Keratinocyte (primary cell): ENCODE measurements around the gene CFAP46. TPM values are rescaled to one million over a fixed set of nuclear protein-coding genes. Genes with fewer than 3 reads are reported as not detected.

Source experiments
- DNase-seq: peaks from one replicate; pipeline ENCODE4 v3.0.0-alpha.2; 2011; ENCODE audit warnings: low read depth, missing footprints, low spot score
- FAIRE-seq: peaks from 2 replicates; lab custom pipeline; 2011; peaks lifted over from hg19 to GRCh38; lab: Jason Lieb, UNC
- H2AFZ ChIP-seq: 2 replicates; pipeline ENCODE4 v1.6.0; 2012; ENCODE audit warnings: low read length, control low read depth, inconsistent platforms; ENCODE audit not compliant: control insufficient read depth
- H3K27ac ChIP-seq: 2 replicates; pipeline ENCODE4 v1.5.1; 2011; ENCODE audit warnings: low read length; ENCODE audit not compliant: control insufficient read depth, insufficient read depth
- H3K27me3 ChIP-seq: 3 replicates; pipeline ENCODE4 v1.6.0; 2011; ENCODE audit warnings: low read length; ENCODE audit not compliant: control insufficient read depth, insufficient read depth; ENCODE audit errors: extremely low read depth
- H3K36me3 ChIP-seq, 2 experiments: 2 replicates in 1 of 2; 3 replicates in 1 of 2; pipeline ENCODE4 v1.5.1; 2011; ENCODE audit warnings: low read length in 2 of 2, mild to moderate bottlenecking in 1 of 2; ENCODE audit not compliant: control insufficient read depth in 2 of 2, insufficient read depth in 2 of 2; ENCODE audit errors: extremely low read depth in 1 of 2
- H3K4me1 ChIP-seq: 3 replicates; pipeline ENCODE4 v1.5.1; 2011; ENCODE audit warnings: low read length; ENCODE audit not compliant: control insufficient read depth, insufficient read depth; ENCODE audit errors: extremely low read depth
- H3K4me2 ChIP-seq: 3 replicates; pipeline ENCODE4 v1.6.0; 2011; ENCODE audit warnings: low read depth, low read length; ENCODE audit not compliant: control insufficient read depth, insufficient read depth; ENCODE audit errors: extremely low read depth
- H3K4me3 ChIP-seq, 3 experiments: fragments of 200-600 bp in 1 of 3; sonication (generic) in 1 of 3; 2 replicates in 2 of 3; 3 replicates in 1 of 3; pipeline ENCODE4 v1.5.1; 2011 to 2016; ENCODE audit warnings: low read length in 3 of 3, mild to moderate bottlenecking in 3 of 3, control low read depth in 2 of 3, inconsistent platforms in 1 of 3, low read depth in 1 of 3, mixed read lengths in 1 of 3, mixed run types in 1 of 3, moderate library complexity in 1 of 3; ENCODE audit not compliant: control insufficient read depth in 2 of 3, insufficient read depth in 2 of 3; ENCODE audit errors: extremely low read depth in 1 of 3
- H3K79me2 ChIP-seq: 2 replicates; pipeline ENCODE4 v1.6.0; 2012; ENCODE audit warnings: low read length; ENCODE audit not compliant: control insufficient read depth, insufficient read depth
- H3K9ac ChIP-seq: 3 replicates; pipeline ENCODE4 v1.6.0; 2011; ENCODE audit warnings: low read length; ENCODE audit not compliant: control insufficient read depth, insufficient read depth; ENCODE audit errors: extremely low read depth
- H3K9me1 ChIP-seq: 3 replicates; pipeline ENCODE4 v1.6.0; 2011; ENCODE audit warnings: low read length; ENCODE audit not compliant: control insufficient read depth, insufficient read depth; ENCODE audit errors: extremely low read depth
- H3K9me3 ChIP-seq: 2 replicates; pipeline ENCODE4 v1.5.1; 2012; ENCODE audit warnings: low read depth, low read length; ENCODE audit not compliant: control insufficient read depth
- H4K20me1 ChIP-seq: 3 replicates; pipeline ENCODE4 v1.6.0; 2011; ENCODE audit warnings: low read length; ENCODE audit not compliant: control insufficient read depth, insufficient read depth; ENCODE audit errors: extremely low read depth
- EZH2 ChIP-seq: IDR thresholded peaks from one replicate; pipeline ENCODE4 v1.6.1; 2012; ENCODE audit warnings: inconsistent platforms, mild to moderate bottlenecking, low read length, moderate library complexity
- dilution Hi-C: fragments of 300-500 bp; cut with MboI; formaldehyde crosslinking; loops from one replicate; pipeline ENCODE4 v1.7.0; 2020; ENCODE audit warnings: low sequenced_read_pairs; ENCODE audit not compliant: extremely low pct_ligation_motif_present
- polyA plus RNA-seq, 5 experiments: library from polyadenylated mRNA; depleted of rRNA in 3 of 5; stranded (reverse) in 3 of 5; stranded (forward) in 1 of 5; unstranded in 1 of 5; fragments of >200 nt; gene quantifications; 1 replicate in 1 of 5; 2 replicates in 3 of 5; 3 replicates in 1 of 5; pipeline versions ENCODE4 v1.2.1 to v1.2.3, GENCODE V29; 2011 to 2012; ENCODE audit warnings: missing spikeins in 2 of 5, low read depth in 1 of 5, low replicate concordance in 1 of 5
- TF ChIP-seq, protein P1 (sequence below), 3 experiments: IDR thresholded peaks in 1 of 3; conservative IDR thresholded peaks in 1 of 3; optimal IDR thresholded peaks in 1 of 3; 2 replicates in 2 of 3; 3 replicates in 1 of 3; pipeline versions ENCODE3 to v1.5.1; 2011; ENCODE audit warnings: low read length in 3 of 3, mild to moderate bottlenecking in 3 of 3, moderate library complexity in 2 of 3, control low read depth in 1 of 3, inconsistent platforms in 1 of 3; ENCODE audit not compliant: insufficient read depth in 2 of 3; ENCODE audit errors: extremely low read depth in 1 of 3

The CFAP46 gene
- polyA plus RNA-seq, 1 donor (not counting 4 experiments of a cell fraction or from before 2014, with no cell fraction given) = 1.00 TPM

- H3K9ac ChIP-seq = no peak overlapping the region
- no peaks in the 10 kb centered on the region for H3K79me2 ChIP-seq
- TF ChIP-seq, protein P1, sequence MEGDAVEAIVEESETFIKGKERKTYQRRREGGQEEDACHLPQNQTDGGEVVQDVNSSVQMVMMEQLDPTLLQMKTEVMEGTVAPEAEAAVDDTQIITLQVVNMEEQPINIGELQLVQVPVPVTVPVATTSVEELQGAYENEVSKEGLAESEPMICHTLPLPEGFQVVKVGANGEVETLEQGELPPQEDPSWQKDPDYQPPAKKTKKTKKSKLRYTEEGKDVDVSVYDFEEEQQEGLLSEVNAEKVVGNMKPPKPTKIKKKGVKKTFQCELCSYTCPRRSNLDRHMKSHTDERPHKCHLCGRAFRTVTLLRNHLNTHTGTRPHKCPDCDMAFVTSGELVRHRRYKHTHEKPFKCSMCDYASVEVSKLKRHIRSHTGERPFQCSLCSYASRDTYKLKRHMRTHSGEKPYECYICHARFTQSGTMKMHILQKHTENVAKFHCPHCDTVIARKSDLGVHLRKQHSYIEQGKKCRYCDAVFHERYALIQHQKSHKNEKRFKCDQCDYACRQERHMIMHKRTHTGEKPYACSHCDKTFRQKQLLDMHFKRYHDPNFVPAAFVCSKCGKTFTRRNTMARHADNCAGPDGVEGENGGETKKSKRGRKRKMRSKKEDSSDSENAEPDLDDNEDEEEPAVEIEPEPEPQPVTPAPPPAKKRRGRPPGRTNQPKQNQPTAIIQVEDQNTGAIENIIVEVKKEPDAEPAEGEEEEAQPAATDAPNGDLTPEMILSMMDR (optimal IDR thresholded peaks at IDR 0.05 in 1 of 3, IDR thresholded peaks at IDR 0.05 in 1 of 3, conservative IDR thresholded peaks at IDR 0.05 in 1 of 3; ENCODE audit: extremely low read depth in 1 of 3, insufficient read depth in 2 of 3, low read length in 3 of 3) = no peak
- no peak for TF ChIP-seq EZH2
- H3K9me1 ChIP-seq = no peaks in the 10 kb centered on the region
- FAIRE-seq (no peak), DNase-seq (no peak)
- no peaks in the 10 kb centered on the region for H3K36me3 ChIP-seq
- dilution Hi-C loops = no loop called here
- no peak overlapping the region for H3K4me3 ChIP-seq
- H2AFZ ChIP-seq = no peak overlapping the region
- H3K9me3 ChIP-seq = peaks cover 8% of the 10 kb centered on the region
- H3K4me1 ChIP-seq = no peaks in the 10 kb centered on the region
- no peak overlapping the region for H3K4me2 ChIP-seq
- no peaks in the 10 kb centered on the region for H4K20me1 ChIP-seq
- peaks cover 22% of the 10 kb centered on the region for H3K27me3 ChIP-seq
- H3K27ac ChIP-seq = no peak overlapping the region
Observed at GRCh38 chr10:132835848-132836233, 106.5 kb downstream of the CFAP46 start.

- no peak overlapping the region for H3K4me2 ChIP-seq
- H3K4me1 ChIP-seq = no peaks in the 10 kb centered on the region
- FAIRE-seq (no peak), DNase-seq (no peak)
- H3K79me2 ChIP-seq = no peaks in the 10 kb centered on the region
- no peaks in the 10 kb centered on the region for H4K20me1 ChIP-seq
- dilution Hi-C loops = no loop called here
- H3K9me3 ChIP-seq = peaks cover 8% of the 10 kb centered on the region
- peaks cover 22% of the 10 kb centered on the region for H3K27me3 ChIP-seq
- no peak overlapping the region for H3K4me3 ChIP-seq
- no peaks in the 10 kb centered on the region for H3K9me1 ChIP-seq
- no peaks in the 10 kb centered on the region for H3K36me3 ChIP-seq
- H3K9ac ChIP-seq = no peak overlapping the region
- H3K27ac ChIP-seq = no peak overlapping the region
- no peak overlapping the region for H2AFZ ChIP-seq
- TF ChIP-seq, protein P1 (optimal IDR thresholded peaks at IDR 0.05 in 1 of 3, IDR thresholded peaks at IDR 0.05 in 1 of 3, conservative IDR thresholded peaks at IDR 0.05 in 1 of 3; ENCODE audit: extremely low read depth in 1 of 3, insufficient read depth in 2 of 3, low read length in 3 of 3) = no peak
- no peak for TF ChIP-seq EZH2
Observed at GRCh38 chr10:132834891-132835847, 107.2 kb downstream of the CFAP46 start.
